Type B pancreatic cell (in vitro differentiated cells): ENCODE data around the gene SDK2. TPM values are rescaled to one million over a fixed set of nuclear protein-coding genes. Genes with fewer than 3 reads are reported as not detected.

Experiments used
- DNase-seq: peaks from one replicate; pipeline ENCODE4 v3.0.0; 2021; ENCODE audit warnings: mixed read lengths; ENCODE audit not compliant: unreplicated experiment; ENCODE audit errors: extremely low spot score
- H3K27ac Mint-ChIP-seq: 2 replicates; pipeline ENCODE4 v1.8.0; 2021; ENCODE audit warnings: mild to moderate bottlenecking, mixed read lengths
- H3K27me3 Mint-ChIP-seq: 2 replicates; pipeline ENCODE4 v1.8.0; 2021; ENCODE audit warnings: mixed read lengths
- H3K36me3 Mint-ChIP-seq: 2 replicates; pipeline ENCODE4 v1.8.0; 2021; ENCODE audit warnings: mixed read lengths
- H3K4me1 Mint-ChIP-seq: one replicate; pipeline ENCODE4 v1.8.0; 2021; ENCODE audit warnings: mixed read lengths; ENCODE audit not compliant: unreplicated experiment
- H3K4me3 Mint-ChIP-seq: 2 replicates; pipeline ENCODE4 v1.8.0; 2021; ENCODE audit warnings: mild to moderate bottlenecking, mixed read lengths
- H3K9me3 Mint-ChIP-seq: 2 replicates; pipeline ENCODE4 v1.8.0; 2021; ENCODE audit warnings: mixed read lengths
- CTCF ChIP-seq: fragments of 200-600 bp; sonication (generic); conservative IDR thresholded peaks from 2 replicates; pipeline ENCODE4 v1.5.0; 2021; ENCODE audit warnings: antibody characterized with exemption, mild to moderate bottlenecking
- total RNA-seq: library from RNA; stranded (reverse); gene quantifications from 2 replicates; pipeline ENCODE4 v1.2.1, GENCODE V29; 2021; ENCODE audit warnings: low replicate concordance

The SDK2 gene
- total RNA-seq, 1 donor from 2014 or later = 47.3 TPM

DNA sequence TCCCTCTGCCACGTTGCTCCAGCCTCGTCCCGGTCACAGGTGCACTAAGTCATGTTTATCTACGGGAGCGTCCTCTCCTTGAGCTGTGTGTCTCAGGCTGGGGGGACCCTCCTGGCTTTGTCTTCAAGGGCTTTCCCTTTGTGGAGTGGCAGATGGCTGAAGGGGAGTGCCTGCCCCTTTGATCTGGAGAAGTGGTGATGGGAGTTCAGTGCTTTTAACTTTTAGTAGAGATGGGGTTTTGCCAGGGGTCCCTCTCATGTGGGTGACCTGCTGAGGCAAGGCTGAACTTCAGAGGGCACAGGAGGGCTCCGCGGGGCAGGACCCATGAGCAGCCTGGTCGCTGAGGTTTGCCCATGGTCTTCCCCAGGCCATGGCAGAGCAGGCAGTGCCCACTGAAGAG is 259.3 kb downstream of the SDK2 start:
- TF ChIP-seq CTCF = no peak
- Mint-ChIP-seq H3K27ac (no peak overlapping the region), H3K9me3 (no peaks in the 10 kb centered on the region), H3K36me3 (no peaks in the 10 kb centered on the region), H3K4me3 (no peak overlapping the region), H3K4me1 (no peaks in the 10 kb centered on the region), H3K27me3 (no peaks in the 10 kb centered on the region)
- DNase-seq = no peak

- no peak for DNase-seq
- Mint-ChIP-seq H3K27me3 (no peaks in the 10 kb centered on the region), H3K9me3 (no peaks in the 10 kb centered on the region), H3K36me3 (no peaks in the 10 kb centered on the region), H3K27ac (no peak overlapping the region), H3K4me3 (no peak overlapping the region), H3K4me1 (no peaks in the 10 kb centered on the region)
- no peak for TF ChIP-seq CTCF
These were observed 263.7 kb downstream of the SDK2 start for GRCh38 chr17:73380439-73381106.

DNA sequence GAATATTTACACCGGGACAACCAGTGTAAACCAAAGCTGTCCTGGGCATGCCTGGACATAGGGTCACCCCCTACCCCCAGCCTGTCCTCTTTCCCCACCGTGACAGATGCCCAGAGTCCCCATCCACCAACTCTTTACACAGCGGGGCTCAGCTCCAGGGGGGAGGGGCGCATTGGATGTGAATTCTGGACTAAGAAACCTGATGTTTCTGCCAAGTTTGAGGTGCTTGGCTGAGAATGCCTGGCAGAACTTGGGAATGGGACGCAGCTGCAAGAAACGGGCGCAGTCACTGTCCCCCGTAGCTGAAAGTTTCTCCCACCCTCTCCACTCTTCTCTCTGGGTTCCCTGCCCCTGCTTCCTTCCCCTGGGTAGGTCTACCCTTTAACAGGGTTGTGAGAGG is 264.4 kb downstream of the SDK2 start:
- Mint-ChIP-seq H3K4me3 (no peak overlapping the region), H3K27ac (no peak overlapping the region), H3K4me1 (no peaks in the 10 kb centered on the region), H3K9me3 (no peaks in the 10 kb centered on the region), H3K27me3 (no peaks in the 10 kb centered on the region), H3K36me3 (no peaks in the 10 kb centered on the region)
- no peak for TF ChIP-seq CTCF
- no peak for DNase-seq

- H3K27ac Mint-ChIP-seq = no peak overlapping the region
These were observed 265.2 kb downstream of the SDK2 start for GRCh38 chr17:73378974-73379470.

GRCh38 chr17:73376636-73377035 is 267.6 kb downstream of the SDK2 start:
- no peak for TF ChIP-seq CTCF
- Mint-ChIP-seq H3K9me3 (no peaks in the 10 kb centered on the region), H3K27ac (no peak overlapping the region), H3K4me1 (no peaks in the 10 kb centered on the region), H3K36me3 (no peaks in the 10 kb centered on the region), H3K27me3 (no peaks in the 10 kb centered on the region), H3K4me3 (no peak overlapping the region)
- DNase-seq = no peak

More at GRCh38 chr17:73378974-73379470, 265.2 kb downstream of the SDK2 start:
- Mint-ChIP-seq H3K27me3 (no peaks in the 10 kb centered on the region), H3K4me1 (no peaks in the 10 kb centered on the region), H3K4me3 (no peak overlapping the region), H3K9me3 (no peaks in the 10 kb centered on the region), H3K36me3 (no peaks in the 10 kb centered on the region)
- no peak for DNase-seq
- no peak for TF ChIP-seq CTCF
